ENCODE results near the gene ZNF687.

ZNF687 gene

GRCh38 chr1:151312411-151312810 is 30.3 kb downstream of the ZNF687 start:
- no peak for TF ChIP-seq CTCF (IDR thresholded peaks at IDR 0.05; ENCODE audit: extremely low read depth, insufficient read depth, missing control alignments)
- in situ Hi-C loops (cut with MboI; ENCODE audit: low pct_unique_long_range_greater_than_20kb, low sequenced_read_pairs, unreplicated experiment), result no loop called here
- DNase-seq (ENCODE audit: low spot score), result no peak

GRCh38 chr1:151312826-151313225 is 30.7 kb downstream of the ZNF687 start:
- DNase-seq (ENCODE audit: low spot score), result no peak
- TF ChIP-seq CTCF (IDR thresholded peaks at IDR 0.05; ENCODE audit: extremely low read depth, insufficient read depth, missing control alignments), result no peak
- in situ Hi-C loops (cut with MboI; ENCODE audit: low pct_unique_long_range_greater_than_20kb, low sequenced_read_pairs, unreplicated experiment), result no loop called here

- DNase-seq (ENCODE audit: low spot score), result no peak
- in situ Hi-C loops (cut with MboI; ENCODE audit: low pct_unique_long_range_greater_than_20kb, low sequenced_read_pairs, unreplicated experiment), result no loop called here
- no peak for TF ChIP-seq CTCF (IDR thresholded peaks at IDR 0.05; ENCODE audit: extremely low read depth, insufficient read depth, missing control alignments)
Observed at GRCh38 chr1:151313501-151313900, 31.4 kb downstream of the ZNF687 start.

GRCh38 chr1:151314137-151314875 is 32.2 kb downstream of the ZNF687 start:
- no peak for DNase-seq (ENCODE audit: low spot score)
- TF ChIP-seq CTCF (IDR thresholded peaks at IDR 0.05; ENCODE audit: extremely low read depth, insufficient read depth, missing control alignments), result no peak
- in situ Hi-C loops (cut with MboI; ENCODE audit: low pct_unique_long_range_greater_than_20kb, low sequenced_read_pairs, unreplicated experiment), result no loop called here

- no peak for DNase-seq (ENCODE audit: low spot score)
- in situ Hi-C loops (cut with MboI; ENCODE audit: low pct_unique_long_range_greater_than_20kb, low sequenced_read_pairs, unreplicated experiment), result no loop called here
- TF ChIP-seq CTCF (IDR thresholded peaks at IDR 0.05; ENCODE audit: extremely low read depth, insufficient read depth, missing control alignments), result no peak
Observed at GRCh38 chr1:151315565-151316235, 33.6 kb downstream of the ZNF687 start.

- DNase-seq (ENCODE audit: low spot score), result no peak
- in situ Hi-C loops (cut with MboI; ENCODE audit: low pct_unique_long_range_greater_than_20kb, low sequenced_read_pairs, unreplicated experiment), result no loop called here
- no peak for TF ChIP-seq CTCF (IDR thresholded peaks at IDR 0.05; ENCODE audit: extremely low read depth, insufficient read depth, missing control alignments)
Observed at GRCh38 chr1:151318975-151319374, 36.9 kb downstream of the ZNF687 start.

Data from GM13977 (cell line).